HepG2 (cell line): ENCODE data around the gene STUB1. TPM values are rescaled to one million over a fixed set of nuclear protein-coding genes. Genes with fewer than 3 reads are reported as not detected.
A peak's percentile ranks its signal among the peaks of the same experiment; 100 is the strongest.

ENCODE experiments used
- ATAC-seq: fragments of 200-7000 bp; cut with Tn5 transposase; 3 replicates; pipeline ENCODE4 v1.9.1; 2020; ENCODE audit warnings: mild to moderate bottlenecking, moderate library complexity
- BruUV-seq: library from RNA; stranded (reverse); fragments of 400-500 nt; replicated peaks from 2 replicates; lab custom pipeline; 2021; lab: Mats Ljungman, UMichigan
- CTCF ChIA-PET: fragments of 300-600 bp; formaldehyde crosslinking; extraction: SDS; loops from one replicate; lab custom pipeline; 2021; ENCODE audit warnings: low total read pairs, inconsistent platforms, low intra/inter-chr PET ratio; lab: Yijun Ruan, JAX
- POLR2A ChIA-PET: fragments of 350-600 bp; sonication (Branson Sonifier 250); formaldehyde crosslinking; loops from one replicate; lab custom pipeline; 2020; ENCODE audit warnings: antibody characterized with exemption, inconsistent platforms; lab: Yijun Ruan, JAX
- DNase-seq: peaks from one replicate; pipeline ENCODE4 v3.0.0-alpha.2; 2015; ENCODE audit warnings: low spot score
- FAIRE-seq: peaks from 3 replicates; lab custom pipeline; 2011; peaks lifted over from hg19 to GRCh38; lab: Jason Lieb, UNC
- H2AFZ ChIP-seq: one replicate; pipeline ENCODE4 v1.6.1; 2011; ENCODE audit warnings: low read length, inconsistent platforms
- H3K27ac ChIP-seq: fragments of 300-600 bp; 3 replicates; pipeline ENCODE4 v1.8.0; 2011; ENCODE audit warnings: mixed run types, mild to moderate bottlenecking, mixed read lengths, low read length, inconsistent platforms; ENCODE audit not compliant: insufficient read depth; ENCODE audit errors: extremely low read length
- H3K27me3 ChIP-seq, 2 experiments: fragments of 200-600 bp in 1 of 2; 2 replicates in 1 of 2; 3 replicates in 1 of 2; pipeline versions ENCODE4 v1.6.0 to v1.8.0; 2011; ENCODE audit warnings: low read length in 2 of 2, mild to moderate bottlenecking in 2 of 2, moderate library complexity in 2 of 2, inconsistent platforms in 1 of 2; ENCODE audit not compliant: insufficient read depth in 2 of 2, control insufficient read depth in 1 of 2
- H3K36me3 ChIP-seq, 2 experiments: fragments of 200-600 bp in 1 of 2; replicated peaks in 1 of 2; 2 replicates in 1 of 2; 3 replicates in 1 of 2; pipeline versions ENCODE4 v1.5.1 to v1.8.0; 2011; ENCODE audit warnings: low read length in 2 of 2, inconsistent platforms in 1 of 2; ENCODE audit not compliant: insufficient read depth in 2 of 2, control insufficient read depth in 1 of 2
- H3K4me1 ChIP-seq: 2 replicates; pipeline ENCODE4 v1.5.1; 2012; ENCODE audit warnings: low read length, inconsistent platforms; ENCODE audit not compliant: insufficient read depth
- H3K4me2 ChIP-seq: 2 replicates; pipeline ENCODE4 v1.6.0; 2011; ENCODE audit warnings: low read depth, low read length, inconsistent platforms
- H3K4me3 ChIP-seq, 3 experiments: fragments of 200-600 bp in 1 of 3; sonication (generic), shearing (Covaris generic) in 1 of 3; replicated peaks in 1 of 3; 2 replicates each; pipeline ENCODE4 v1.5.1; 2011 to 2016; ENCODE audit warnings: low read length in 3 of 3, inconsistent platforms in 2 of 3, low read depth in 2 of 3, mild to moderate bottlenecking in 2 of 3, control low read depth in 1 of 3, mixed read lengths in 1 of 3; ENCODE audit not compliant: insufficient read depth in 1 of 3
- H3K79me2 ChIP-seq: one replicate; pipeline ENCODE4 v1.6.1; 2011; ENCODE audit warnings: low read length, inconsistent platforms; ENCODE audit not compliant: insufficient read depth
- H3K9ac ChIP-seq: 2 replicates; pipeline ENCODE4 v1.6.0; 2011; ENCODE audit warnings: mild to moderate bottlenecking, low read depth, low read length, inconsistent platforms; ENCODE audit not compliant: insufficient read depth
- H3K9me3 ChIP-seq: 2 replicates; pipeline ENCODE4 v1.5.1; 2012; ENCODE audit warnings: mild to moderate bottlenecking, low read length
- H4K20me1 ChIP-seq: 2 replicates; pipeline ENCODE4 v1.6.0; 2011; ENCODE audit warnings: inconsistent platforms, mild to moderate bottlenecking, low read length, moderate library complexity; ENCODE audit not compliant: insufficient read depth
- AGO2 ChIP-seq: fragments of 200-400 bp; formaldehyde crosslinking; optimal IDR thresholded peaks from 2 replicates; pipeline ENCODE3; 2017; ENCODE audit warnings: mild to moderate bottlenecking, low read depth, low read length, moderate library complexity
- HNRNPL ChIP-seq: fragments of 200-400 bp; formaldehyde crosslinking; IDR thresholded peaks from 2 replicates; pipeline ENCODE4 v1.6.1; 2017; ENCODE audit warnings: mild to moderate bottlenecking, low read depth, low read length
- YEATS4 ChIP-seq: sonication (generic); formaldehyde crosslinking; IDR thresholded peaks from 2 replicates; pipeline ENCODE4 v1.4.0; 2020; ENCODE audit warnings: missing genetic modification reagents, borderline replicate concordance
- ZNF550 ChIP-seq: sonication (generic); formaldehyde crosslinking; IDR thresholded peaks from 2 replicates; pipeline ENCODE4 v1.4.0; 2020; ENCODE audit warnings: mild to moderate bottlenecking, missing genetic modification reagents, borderline replicate concordance
- WGBS: methylation state at CpG from one replicate; pipeline ENCODE4 v1.1.6; 2017; ENCODE audit warnings: low lambda C conversion rate; 5-methylcytosine and 5-hydroxymethylcytosine counted together
- in situ Hi-C: cut with HindIII; loops from 2 replicates; pipeline ENCODE4 v1.10.0; 2017; ENCODE audit warnings: low pct_unique_long_range_greater_than_20kb; ENCODE audit not compliant: extremely low pct_ligation_motif_present
- intact Hi-C: fragments of 100-400 bp; cut with micrococcal nuclease; formaldehyde crosslinking; loops from one replicate; pipeline ENCODE4 v1.10.0; 2022; ENCODE audit not compliant: unreplicated experiment
- polyA plus RNA-seq, 8 experiments: library from polyadenylated mRNA; depleted of rRNA in 3 of 8; stranded (reverse) in 7 of 8; unstranded in 1 of 8; fragments of >200 nt; fragmentation: Illumina TruSeq in 4 of 8; extraction: Trizol in 4 of 8; gene quantifications; 2 replicates each; pipeline versions ENCODE4 v1.2.1 to v1.2.3, GENCODE V29; 2011 to 2016; ENCODE audit warnings: low read depth in 4 of 8, missing spikeins in 1 of 8, mixed read lengths in 1 of 8; ENCODE audit not compliant: insufficient read depth in 1 of 8
- total RNA-seq, 5 experiments: library from RNA; depleted of rRNA; stranded (reverse); fragments of >200 nt; fragmentation: Illumina TruSeq; extraction: Trizol; gene quantifications; 2 replicates each; pipeline ENCODE4 v1.2.3, GENCODE V29; 2016; ENCODE audit warnings: low read depth in 1 of 5
- TF ChIP-seq, protein P1 (sequence below): sonication (generic); formaldehyde crosslinking; IDR thresholded peaks from 2 replicates; pipeline ENCODE4 v1.9.0; 2021; ENCODE audit warnings: missing genetic modification reagents, borderline replicate concordance
- TF ChIP-seq, protein P2 (sequence below): sonication (generic); formaldehyde crosslinking; IDR thresholded peaks from 2 replicates; pipeline ENCODE4 v1.4.0; 2020; ENCODE audit warnings: missing genetic modification reagents

Gene STUB1
- total and polyA plus RNA-seq, 2 of the 13 experiments (the other 11 are each of a cell fraction or from before 2014, with no cell fraction given) = 52.9 to 78.2 TPM

DNA sequence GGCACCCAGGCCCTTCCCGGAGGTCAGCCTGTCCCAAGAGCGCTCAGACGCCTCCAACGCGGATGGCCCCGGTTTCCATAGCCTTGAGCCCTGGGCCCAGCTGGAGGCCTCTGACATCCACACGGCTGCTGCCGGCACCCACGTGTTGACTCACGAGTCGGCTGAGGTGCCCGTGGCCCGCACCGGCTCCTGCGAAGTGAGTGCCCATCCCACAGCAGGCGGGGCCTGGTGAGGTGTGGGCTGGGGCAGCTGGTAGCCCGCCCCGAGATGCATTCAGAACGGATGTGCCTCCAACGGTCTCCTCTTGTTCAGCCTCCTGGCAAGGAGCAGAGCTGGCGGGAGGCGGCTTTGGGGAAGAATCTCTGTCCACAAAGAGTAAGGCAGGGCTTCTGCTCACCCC lies 28.4 kb upstream of the STUB1 start:
- Histone ChIP-seq H2AFZ (no peak overlapping the region), H4K20me1 (no peaks in the 10 kb centered on the region), H3K36me3 (peaks cover 2 to 3% of the 10 kb centered on the region in 2 experiments; a peak in 1 of 5 replicates), H3K27me3 (no peaks in the 10 kb centered on the region), H3K4me1 (peaks cover 58% of the 10 kb centered on the region), H3K79me2 (peaks cover 6% of the 10 kb centered on the region), H3K27ac (no peak overlapping the region), H3K4me3 (no peak overlapping the region), H3K9me3 (no peaks in the 10 kb centered on the region), H3K4me2 (no peak overlapping the region), H3K9ac (no peak overlapping the region)
- FAIRE-seq (no peak), DNase-seq (no peak), ATAC-seq (no peak)
- WGBS = 100% methylated on average over 5 of the region's 22 CpGs
- intact Hi-C loops = no loop called here
- CTCF ChIA-PET = no interaction called here
- BruUV-seq = no TSS peak
- POLR2A ChIA-PET = interaction anchor here (1.8 kb wide), 1 partner anchor 8 kb away, joined by 4 read pairs; no protein-coding TSS in a partner anchor
- in situ Hi-C loops = no loop called here
- TF ChIP-seq AGO2 (peak; percentile 21), ZNF550 (no peak)

DNA sequence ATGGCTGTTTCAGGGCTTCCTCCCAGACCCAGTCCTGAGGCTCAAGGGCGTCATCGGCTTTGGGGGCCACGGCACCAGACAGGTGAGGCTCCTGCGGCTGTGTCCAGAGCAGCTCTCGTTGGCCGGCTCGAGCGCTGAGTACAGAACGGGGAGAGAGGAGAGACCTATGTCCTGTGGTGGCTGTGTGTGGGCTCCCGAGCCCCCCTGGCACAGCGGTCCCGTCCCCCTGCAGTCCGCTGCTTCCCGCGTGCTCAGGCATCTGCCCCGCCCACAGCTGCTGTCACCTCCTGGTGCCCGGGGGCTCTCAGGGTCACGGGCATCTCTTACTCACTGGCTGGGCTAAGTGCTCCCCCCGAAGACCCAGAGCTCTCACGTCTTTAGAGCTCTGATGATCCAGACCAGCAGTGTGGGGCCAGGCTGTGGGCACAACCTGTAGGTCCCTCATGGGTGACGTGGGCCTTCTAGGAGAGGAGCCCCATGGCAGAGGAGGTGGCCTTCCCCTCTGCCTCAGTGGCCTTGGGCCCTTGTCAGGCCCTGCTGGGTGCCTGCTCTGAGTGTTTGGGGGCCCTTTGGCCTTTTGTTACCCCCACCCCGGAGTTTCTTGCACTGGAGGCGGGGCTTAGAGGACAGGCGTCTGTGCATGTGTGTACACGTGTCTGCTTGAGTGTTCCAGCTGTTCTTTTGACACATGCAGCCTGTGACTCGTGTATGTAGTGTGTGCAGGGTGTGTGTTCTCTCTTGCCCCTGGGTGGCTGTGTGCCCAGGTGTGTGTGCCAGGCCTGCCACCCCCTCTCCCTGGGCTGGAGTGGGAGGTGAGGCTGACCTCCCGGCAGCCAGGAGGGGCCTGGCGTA lies 27.5 kb upstream of the STUB1 start:
- ATAC-seq = no peak
- Histone ChIP-seq H3K4me3 (no peak overlapping the region), H3K79me2 (peaks cover 4% of the 10 kb centered on the region), H3K27me3 (no peaks in the 10 kb centered on the region), H3K9ac (no peak overlapping the region), H3K4me1 (peaks cover 50% of the 10 kb centered on the region), H3K9me3 (no peaks in the 10 kb centered on the region), H4K20me1 (no peaks in the 10 kb centered on the region), H3K36me3 (peaks cover 2 to 3% of the 10 kb centered on the region in 2 experiments; a peak in 1 of 5 replicates), H3K27ac (peak overlapping the region; percentile 58), H3K4me2 (no peak overlapping the region), H2AFZ (no peak overlapping the region)
- no TSS peak for BruUV-seq
- WGBS = 92% methylated on average over 22 of the region's 28 CpGs
- POLR2A ChIA-PET = interaction anchor here (1.8 kb wide), 1 partner anchor 9 kb away, joined by 4 read pairs; no protein-coding TSS in a partner anchor
- in situ Hi-C loops (no loop called here), intact Hi-C loops (no loop called here)
- FAIRE-seq = no peak
- CTCF ChIA-PET = no interaction called here
- TF ChIP-seq, protein P1, sequence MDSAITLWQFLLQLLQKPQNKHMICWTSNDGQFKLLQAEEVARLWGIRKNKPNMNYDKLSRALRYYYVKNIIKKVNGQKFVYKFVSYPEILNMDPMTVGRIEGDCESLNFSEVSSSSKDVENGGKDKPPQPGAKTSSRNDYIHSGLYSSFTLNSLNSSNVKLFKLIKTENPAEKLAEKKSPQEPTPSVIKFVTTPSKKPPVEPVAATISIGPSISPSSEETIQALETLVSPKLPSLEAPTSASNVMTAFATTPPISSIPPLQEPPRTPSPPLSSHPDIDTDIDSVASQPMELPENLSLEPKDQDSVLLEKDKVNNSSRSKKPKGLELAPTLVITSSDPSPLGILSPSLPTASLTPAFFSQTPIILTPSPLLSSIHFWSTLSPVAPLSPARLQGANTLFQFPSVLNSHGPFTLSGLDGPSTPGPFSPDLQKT (CRISPR knock-in tag) = no peak
- 0 out of 2 replicates have a peak, but pooled peaks have one; percentile 40 for TF ChIP-seq HNRNPL
- TF ChIP-seq, protein P2, sequence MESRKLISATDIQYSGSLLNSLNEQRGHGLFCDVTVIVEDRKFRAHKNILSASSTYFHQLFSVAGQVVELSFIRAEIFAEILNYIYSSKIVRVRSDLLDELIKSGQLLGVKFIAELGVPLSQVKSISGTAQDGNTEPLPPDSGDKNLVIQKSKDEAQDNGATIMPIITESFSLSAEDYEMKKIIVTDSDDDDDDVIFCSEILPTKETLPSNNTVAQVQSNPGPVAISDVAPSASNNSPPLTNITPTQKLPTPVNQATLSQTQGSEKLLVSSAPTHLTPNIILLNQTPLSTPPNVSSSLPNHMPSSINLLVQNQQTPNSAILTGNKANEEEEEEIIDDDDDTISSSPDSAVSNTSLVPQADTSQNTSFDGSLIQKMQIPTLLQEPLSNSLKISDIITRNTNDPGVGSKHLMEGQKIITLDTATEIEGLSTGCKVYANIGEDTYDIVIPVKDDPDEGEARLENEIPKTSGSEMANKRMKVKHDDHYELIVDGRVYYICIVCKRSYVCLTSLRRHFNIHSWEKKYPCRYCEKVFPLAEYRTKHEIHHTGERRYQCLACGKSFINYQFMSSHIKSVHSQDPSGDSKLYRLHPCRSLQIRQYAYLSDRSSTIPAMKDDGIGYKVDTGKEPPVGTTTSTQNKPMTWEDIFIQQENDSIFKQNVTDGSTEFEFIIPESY = peak; percentile 71
- no peak for TF ChIP-seq YEATS4 (CRISPR knock-in tag)
- DNase-seq = no peak
